Sigmoid colon (tissue), 7 donors: Measurements from ENCODE around the gene NTN1. TPM values are rescaled to one million over a fixed set of nuclear protein-coding genes. Genes with fewer than 3 reads are reported as not detected.

ENCODE experiments used
- DNase-seq: peaks from one replicate; pipeline ENCODE4 v3.0.0-alpha.2; 2019
- H3K27ac ChIP-seq, 4 donors: fragments of 200-600 bp; sonication (generic); one replicate each; pipeline ENCODE4 v1.5.1; 2016 to 2019; ENCODE audit warnings: mild to moderate bottlenecking in 1 of 4
- H3K27me3 ChIP-seq, 3 donors: fragments of 200-600 bp; sonication (generic); one replicate each; pipeline ENCODE4 v1.5.1; 2019; ENCODE audit warnings: mild to moderate bottlenecking in 1 of 3
- H3K36me3 ChIP-seq, 4 donors: fragments of 200-600 bp; sonication (generic); one replicate each; pipeline ENCODE4 v1.5.1; 2016 to 2019
- H3K4me1 ChIP-seq, 4 donors: fragments of 200-600 bp; sonication (generic); one replicate each; pipeline ENCODE4 v1.5.1; 2017 to 2019
- H3K4me3 ChIP-seq, 4 donors: fragments of 200-600 bp; sonication (generic); one replicate each; pipeline ENCODE4 v1.5.1; 2017 to 2019; ENCODE audit warnings: mild to moderate bottlenecking in 2 of 4, moderate library complexity in 1 of 4
- H3K9me3 ChIP-seq, 4 donors: fragments of 200-600 bp in 3 of 4; sonication (generic) in 3 of 4; one replicate each; pipeline versions ENCODE4 v1.5.1 to v1.6.1; 2013 to 2019
- CTCF ChIP-seq, 4 experiments: fragments of 450-650 bp in 3 of 4; fragments of 200-600 bp in 1 of 4; IDR thresholded peaks; one replicate each; pipeline ENCODE4 v1.5.1; 2016 to 2019; ENCODE audit warnings: antibody characterized with exemption in 4 of 4, mild to moderate bottlenecking in 3 of 4, moderate library complexity in 2 of 4
- EP300 ChIP-seq, 4 donors: sonication (generic); formaldehyde crosslinking; IDR thresholded peaks; one replicate each; pipeline ENCODE4 v1.6.1; 2017; ENCODE audit warnings: antibody characterized with exemption in 4 of 4
- POLR2A ChIP-seq, 2 donors: fragments of 450-650 bp; IDR thresholded peaks; one replicate each; pipeline ENCODE4 v1.6.1; 2016; ENCODE audit warnings: antibody characterized with exemption in 2 of 2, mild to moderate bottlenecking in 2 of 2, moderate library complexity in 2 of 2
- POLR2AphosphoS5 ChIP-seq, 4 donors: sonication (generic); formaldehyde crosslinking; IDR thresholded peaks; one replicate each; pipeline ENCODE4 v1.6.1; 2017; ENCODE audit warnings: antibody characterized with exemption in 4 of 4
- WGBS, 2 donors: extraction: QIAGEN DNeasy Blood & Tissue Kit; methylation state at CpG; one replicate each; pipeline ENCODE4 v1.1.7; 2013; 5-methylcytosine and 5-hydroxymethylcytosine counted together
- intact Hi-C: fragments of 100-400 bp; cut with DNase I; formaldehyde crosslinking; loops from one replicate; pipeline ENCODE4 v1.15.1; 2023
- polyA plus RNA-seq, 3 donors: library from polyadenylated mRNA; stranded (reverse); fragments of 200-250 nt; gene quantifications; one replicate each; pipeline ENCODE4 v1.2.3, GENCODE V29; 2013
- total RNA-seq, 4 donors: library from RNA; depleted of rRNA; stranded (reverse); fragments of >200 nt; gene quantifications; one replicate each; pipeline ENCODE4 v1.1.0, GENCODE V29; 2016
- donor health status: healthy with polysubstance abuse.
- donor health status: Bipolar disorder and iron deficiency.
- donor health status: healthy.

Gene NTN1
- total and polyA plus RNA-seq, 7 donors = 0.69 to 20.3 (median 10.5) TPM

- intact Hi-C loops = no loop called here
- H3K9me3 ChIP-seq = no peaks in the 10 kb centered on the region
- peaks cover 0 to 9% (median 0%) of the 10 kb centered on the region in 4 donors for H3K36me3 ChIP-seq
- TF ChIP-seq EP300 (IDR thresholded peaks at IDR 0.05) (no peak), POLR2AphosphoS5 (IDR thresholded peaks at IDR 0.05) (no peak), CTCF (IDR thresholded peaks at IDR 0.05) (no peak), POLR2A (IDR thresholded peaks at IDR 0.05) (no peak)
- peak overlapping the region in 1 of 4 donors; percentile 77 for H3K27ac ChIP-seq
- no peak for DNase-seq
- 89% methylated on average over 4 of the region's 4 CpGs for WGBS, 2 donors
- H3K4me1 ChIP-seq = peaks cover 0 to 20% (median 9%) of the 10 kb centered on the region in 4 donors
- no peaks in the 10 kb centered on the region for H3K27me3 ChIP-seq
- H3K4me3 ChIP-seq = no peak overlapping the region
These were observed 164.5 kb downstream of the NTN1 start for GRCh38 chr17:9185688-9186284.

DNA sequence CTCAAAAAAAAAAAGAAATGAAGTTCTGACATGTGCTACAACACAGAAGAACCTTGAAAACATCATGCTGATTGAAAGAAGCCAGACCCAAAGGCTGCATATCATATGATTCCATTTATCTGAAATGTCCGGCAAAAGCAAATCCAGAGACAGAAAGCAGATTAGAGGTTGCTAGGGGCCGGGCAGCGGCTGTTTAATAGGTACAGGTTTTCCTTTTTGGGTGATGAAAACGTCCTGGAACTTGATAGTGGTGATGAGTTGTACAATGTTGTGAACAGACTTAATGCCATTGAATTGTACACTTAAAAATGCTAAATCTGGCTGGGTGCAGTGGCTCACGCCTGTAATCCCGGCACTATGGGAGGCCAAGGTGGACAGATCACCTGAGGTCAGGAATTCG, 166.5 kb downstream of the NTN1 start:
- Histone ChIP-seq H3K9me3 (no peaks in the 10 kb centered on the region), H3K4me3 (no peak overlapping the region), H3K27me3 (no peaks in the 10 kb centered on the region), H3K4me1 (peaks cover 0 to 27% (median 9%) of the 10 kb centered on the region in 4 donors), H3K27ac (no peak overlapping the region), H3K36me3 (peaks cover 0 to 5% (median 0%) of the 10 kb centered on the region in 4 donors)
- intact Hi-C loops = no loop called here
- TF ChIP-seq CTCF (IDR thresholded peaks at IDR 0.05) (no peak), POLR2A (IDR thresholded peaks at IDR 0.05) (no peak), POLR2AphosphoS5 (IDR thresholded peaks at IDR 0.05) (no peak), EP300 (IDR thresholded peaks at IDR 0.05) (no peak)
- WGBS, 2 donors = 81 to 89% methylated on average over 7 of the region's 7 CpGs
- no peak for DNase-seq

DNA sequence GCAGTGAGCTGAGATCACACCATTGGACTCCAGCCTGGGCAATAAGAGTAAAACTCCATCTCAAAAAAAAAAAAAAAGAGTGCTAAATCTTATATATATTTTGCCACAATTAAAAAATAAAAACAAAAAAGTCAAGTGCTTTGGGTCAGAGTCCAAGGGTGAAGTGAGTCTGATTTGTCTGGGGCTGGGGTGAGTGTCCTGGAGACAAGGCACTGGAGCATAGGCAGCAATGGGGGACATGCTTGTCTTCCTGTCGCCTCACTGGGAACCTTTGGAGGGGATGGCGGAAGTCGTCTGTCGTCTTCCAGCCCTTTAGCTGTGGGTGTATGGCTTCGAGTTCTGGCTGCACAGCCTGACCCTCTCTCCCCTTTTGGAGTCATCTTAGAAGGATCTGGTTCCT, 167.1 kb downstream of the NTN1 start:
- no peaks in the 10 kb centered on the region for H3K27me3 ChIP-seq
- H3K4me3 ChIP-seq = no peak overlapping the region
- peaks cover 0 to 5% (median 0%) of the 10 kb centered on the region in 4 donors for H3K36me3 ChIP-seq
- intact Hi-C loops = no loop called here
- no peak for DNase-seq
- TF ChIP-seq EP300 (IDR thresholded peaks at IDR 0.05) (no peak), POLR2AphosphoS5 (IDR thresholded peaks at IDR 0.05) (no peak)
- no peak overlapping the region for H3K27ac ChIP-seq
- H3K4me1 ChIP-seq = peaks cover 0 to 27% (median 9%) of the 10 kb centered on the region in 4 donors
- no peaks in the 10 kb centered on the region for H3K9me3 ChIP-seq
- 91 to 95% methylated on average over 5 of the region's 5 CpGs for WGBS, 2 donors

DNA sequence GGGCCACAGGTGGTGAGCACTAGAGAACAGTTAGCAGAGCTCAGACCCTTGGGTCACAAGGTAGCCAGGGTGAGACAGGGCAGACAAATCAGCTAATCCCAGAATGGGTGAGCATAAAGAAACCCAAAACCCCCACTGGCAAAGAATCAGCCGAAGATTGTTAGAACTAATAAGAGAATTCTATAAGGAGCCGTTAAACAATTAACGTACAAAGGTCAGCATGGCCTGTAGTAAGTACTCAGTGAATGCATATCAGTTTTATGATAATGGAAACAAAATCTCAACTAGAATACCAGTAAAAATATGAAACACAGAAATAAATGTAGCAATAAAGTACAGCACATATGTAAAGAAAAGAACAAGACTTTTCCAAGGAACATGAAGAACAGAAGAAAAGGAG, 168.6 kb downstream of the NTN1 start:
- peaks cover 0 to 15% (median 2%) of the 10 kb centered on the region in 4 donors for H3K4me1 ChIP-seq
- no peak overlapping the region for H3K27ac ChIP-seq
- H3K27me3 ChIP-seq = no peaks in the 10 kb centered on the region
- H3K4me3 ChIP-seq = no peak overlapping the region
- H3K9me3 ChIP-seq = no peaks in the 10 kb centered on the region
- 24 to 70% methylated on average over 3 of the region's 3 CpGs for WGBS, 2 donors
- peaks cover 0 to 5% (median 0%) of the 10 kb centered on the region in 4 donors for H3K36me3 ChIP-seq
- DNase-seq = no peak
- TF ChIP-seq CTCF (IDR thresholded peaks at IDR 0.05) (no peak), POLR2AphosphoS5 (IDR thresholded peaks at IDR 0.05) (no peak), EP300 (IDR thresholded peaks at IDR 0.05) (no peak), POLR2A (IDR thresholded peaks at IDR 0.05) (no peak)
- intact Hi-C loops = no loop called here

- Histone ChIP-seq H3K4me1 (peaks cover 0 to 7% (median 0%) of the 10 kb centered on the region in 4 donors), H3K27me3 (no peaks in the 10 kb centered on the region), H3K9me3 (no peaks in the 10 kb centered on the region), H3K27ac (peak overlapping the region in 1 of 4 donors; percentile 60), H3K4me3 (no peak overlapping the region), H3K36me3 (no peaks in the 10 kb centered on the region)
- TF ChIP-seq POLR2A (IDR thresholded peaks at IDR 0.05) = no peak
- no peak for TF ChIP-seq CTCF (IDR thresholded peaks at IDR 0.05)
- no peak for TF ChIP-seq POLR2AphosphoS5 (IDR thresholded peaks at IDR 0.05)
- no peak for TF ChIP-seq EP300 (IDR thresholded peaks at IDR 0.05)
- intact Hi-C loops = no loop called here
- DNase-seq = no peak
- WGBS, 2 donors = 14 to 50% methylated on average over 1 of the region's 1 CpG
These were observed 170.7 kb downstream of the NTN1 start for GRCh38 chr17:9192010-9192409.
